Measurements from ENCODE around the gene SMIM24.

The SMIM24 gene

GRCh38 chr19:3528080-3528479 is 47.8 kb upstream of the SMIM24 start:
- Histone ChIP-seq H3K4me3 (ENCODE audit: low read length, poor library complexity, severe bottlenecking) (no peak overlapping the region), H4K20me1 (ENCODE audit: insufficient read depth, low read length, poor library complexity, severe bottlenecking) (no peaks in the 10 kb centered on the region), H3K36me3 (ENCODE audit: insufficient read depth, low read length) (peaks cover 70% of the 10 kb centered on the region; the same call in 1 of the 2 replicates), H2AFZ (ENCODE audit: low read length) (no peak overlapping the region), H3K9me2 (replicated peaks; ENCODE audit: low read depth, low read length) (no peaks in the 10 kb centered on the region), H3K9ac (ENCODE audit: low read depth, low read length, poor library complexity, severe bottlenecking) (no peak overlapping the region), H3F3A (ENCODE audit: low read depth) (no peaks in the 10 kb centered on the region), H3K79me2 (ENCODE audit: insufficient read depth, low read length) (no peaks in the 10 kb centered on the region; the same call in 1 of the 2 replicates), H3K4me2 (ENCODE audit: low read depth, low read length, poor library complexity, severe bottlenecking) (no peak overlapping the region), H3K27me3 (ENCODE audit: insufficient read depth, low read length, poor library complexity, severe bottlenecking) (no peaks in the 10 kb centered on the region), H3K9me3 (ENCODE audit: insufficient read depth, low read depth, low read length) (no peaks in the 10 kb centered on the region), H3K4me1 (ENCODE audit: insufficient read depth, low read length, poor library complexity, severe bottlenecking) (no peaks in the 10 kb centered on the region)
- TF ChIP-seq EZH2phosphoT487 (IDR thresholded peaks at IDR 0.05; ENCODE audit: borderline replicate concordance): no peak
- TF ChIP-seq, protein P1, sequence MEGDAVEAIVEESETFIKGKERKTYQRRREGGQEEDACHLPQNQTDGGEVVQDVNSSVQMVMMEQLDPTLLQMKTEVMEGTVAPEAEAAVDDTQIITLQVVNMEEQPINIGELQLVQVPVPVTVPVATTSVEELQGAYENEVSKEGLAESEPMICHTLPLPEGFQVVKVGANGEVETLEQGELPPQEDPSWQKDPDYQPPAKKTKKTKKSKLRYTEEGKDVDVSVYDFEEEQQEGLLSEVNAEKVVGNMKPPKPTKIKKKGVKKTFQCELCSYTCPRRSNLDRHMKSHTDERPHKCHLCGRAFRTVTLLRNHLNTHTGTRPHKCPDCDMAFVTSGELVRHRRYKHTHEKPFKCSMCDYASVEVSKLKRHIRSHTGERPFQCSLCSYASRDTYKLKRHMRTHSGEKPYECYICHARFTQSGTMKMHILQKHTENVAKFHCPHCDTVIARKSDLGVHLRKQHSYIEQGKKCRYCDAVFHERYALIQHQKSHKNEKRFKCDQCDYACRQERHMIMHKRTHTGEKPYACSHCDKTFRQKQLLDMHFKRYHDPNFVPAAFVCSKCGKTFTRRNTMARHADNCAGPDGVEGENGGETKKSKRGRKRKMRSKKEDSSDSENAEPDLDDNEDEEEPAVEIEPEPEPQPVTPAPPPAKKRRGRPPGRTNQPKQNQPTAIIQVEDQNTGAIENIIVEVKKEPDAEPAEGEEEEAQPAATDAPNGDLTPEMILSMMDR (conservative IDR thresholded peaks at IDR 0.05; ENCODE audit: low read length): no peak

GRCh38 chr19:3527238-3527910 is 47.0 kb upstream of the SMIM24 start:
- Histone ChIP-seq H3K27me3 (ENCODE audit: insufficient read depth, low read length, poor library complexity, severe bottlenecking) (no peaks in the 10 kb centered on the region), H3K79me2 (ENCODE audit: insufficient read depth, low read length) (peaks cover 3% of the 10 kb centered on the region), H3F3A (ENCODE audit: low read depth) (no peaks in the 10 kb centered on the region), H3K4me3 (ENCODE audit: low read length, poor library complexity, severe bottlenecking) (no peak overlapping the region), H3K4me2 (ENCODE audit: low read depth, low read length, poor library complexity, severe bottlenecking) (no peak overlapping the region), H3K36me3 (ENCODE audit: insufficient read depth, low read length) (peaks cover 70% of the 10 kb centered on the region; the same call in 1 of the 2 replicates), H2AFZ (ENCODE audit: low read length) (no peak overlapping the region), H3K4me1 (ENCODE audit: insufficient read depth, low read length, poor library complexity, severe bottlenecking) (no peaks in the 10 kb centered on the region), H3K9ac (ENCODE audit: low read depth, low read length, poor library complexity, severe bottlenecking) (no peak overlapping the region), H4K20me1 (ENCODE audit: insufficient read depth, low read length, poor library complexity, severe bottlenecking) (peaks cover under 1% of the 10 kb centered on the region), H3K9me2 (replicated peaks; ENCODE audit: low read depth, low read length) (no peaks in the 10 kb centered on the region), H3K9me3 (ENCODE audit: insufficient read depth, low read depth, low read length) (no peaks in the 10 kb centered on the region)
- TF ChIP-seq EZH2phosphoT487 (IDR thresholded peaks at IDR 0.05; ENCODE audit: borderline replicate concordance): no peak
- TF ChIP-seq, protein P1 (conservative IDR thresholded peaks at IDR 0.05; ENCODE audit: low read length): no peak

GRCh38 chr19:3526507-3527237 is 46.3 kb upstream of the SMIM24 start:
- H3K9me2 ChIP-seq (replicated peaks; ENCODE audit: low read depth, low read length): no peaks in the 10 kb centered on the region
- H3K36me3 ChIP-seq (ENCODE audit: insufficient read depth, low read length): peaks cover 70% of the 10 kb centered on the region; the same call in 1 of the 2 replicates
- H3K9ac ChIP-seq (ENCODE audit: low read depth, low read length, poor library complexity, severe bottlenecking): no peak overlapping the region
- H4K20me1 ChIP-seq (ENCODE audit: insufficient read depth, low read length, poor library complexity, severe bottlenecking): peaks cover 5% of the 10 kb centered on the region
- no peak overlapping the region for H3K4me3 ChIP-seq (ENCODE audit: low read length, poor library complexity, severe bottlenecking)
- H3K4me1 ChIP-seq (ENCODE audit: insufficient read depth, low read length, poor library complexity, severe bottlenecking): no peaks in the 10 kb centered on the region
- H3F3A ChIP-seq (ENCODE audit: low read depth): no peaks in the 10 kb centered on the region
- H3K4me2 ChIP-seq (ENCODE audit: low read depth, low read length, poor library complexity, severe bottlenecking): no peak overlapping the region
- TF ChIP-seq, protein P1 (conservative IDR thresholded peaks at IDR 0.05; ENCODE audit: low read length): peak; percentile 41; the same call in 1 of the 2 replicates
- TF ChIP-seq EZH2phosphoT487 (IDR thresholded peaks at IDR 0.05; ENCODE audit: borderline replicate concordance): no peak
- H3K79me2 ChIP-seq (ENCODE audit: insufficient read depth, low read length): peaks cover 10% of the 10 kb centered on the region
- H2AFZ ChIP-seq (ENCODE audit: low read length): no peak overlapping the region
- H3K27me3 ChIP-seq (ENCODE audit: insufficient read depth, low read length, poor library complexity, severe bottlenecking): no peaks in the 10 kb centered on the region
- no peaks in the 10 kb centered on the region for H3K9me3 ChIP-seq (ENCODE audit: insufficient read depth, low read depth, low read length)
